Stimulated activated CD4-positive, alpha-beta T cell treated with anti-CD3 and anti-CD28 coated beads, Interleukin-1b, Interleukin-23, amount 100 ng/mL, for 24 hours (primary cell): ENCODE results near the gene LXN.
A peak's percentile ranks its signal among the peaks of the same experiment; 100 is the strongest.
"Not testable (repeated sequence)": the region's sequence is repeated elsewhere in the genome, so short reads cannot be mapped to it uniquely, and the experiment has no call there.

ENCODE experiments used
- DNase-seq, 4 experiments: peaks; one replicate each; pipeline ENCODE4 v3.0.0-alpha.2; 2020; ENCODE audit warnings: low read depth in 4 of 4, low spot score in 1 of 4

Gene LXN, protein sequence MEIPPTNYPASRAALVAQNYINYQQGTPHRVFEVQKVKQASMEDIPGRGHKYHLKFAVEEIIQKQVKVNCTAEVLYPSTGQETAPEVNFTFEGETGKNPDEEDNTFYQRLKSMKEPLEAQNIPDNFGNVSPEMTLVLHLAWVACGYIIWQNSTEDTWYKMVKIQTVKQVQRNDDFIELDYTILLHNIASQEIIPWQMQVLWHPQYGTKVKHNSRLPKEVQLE

DNA sequence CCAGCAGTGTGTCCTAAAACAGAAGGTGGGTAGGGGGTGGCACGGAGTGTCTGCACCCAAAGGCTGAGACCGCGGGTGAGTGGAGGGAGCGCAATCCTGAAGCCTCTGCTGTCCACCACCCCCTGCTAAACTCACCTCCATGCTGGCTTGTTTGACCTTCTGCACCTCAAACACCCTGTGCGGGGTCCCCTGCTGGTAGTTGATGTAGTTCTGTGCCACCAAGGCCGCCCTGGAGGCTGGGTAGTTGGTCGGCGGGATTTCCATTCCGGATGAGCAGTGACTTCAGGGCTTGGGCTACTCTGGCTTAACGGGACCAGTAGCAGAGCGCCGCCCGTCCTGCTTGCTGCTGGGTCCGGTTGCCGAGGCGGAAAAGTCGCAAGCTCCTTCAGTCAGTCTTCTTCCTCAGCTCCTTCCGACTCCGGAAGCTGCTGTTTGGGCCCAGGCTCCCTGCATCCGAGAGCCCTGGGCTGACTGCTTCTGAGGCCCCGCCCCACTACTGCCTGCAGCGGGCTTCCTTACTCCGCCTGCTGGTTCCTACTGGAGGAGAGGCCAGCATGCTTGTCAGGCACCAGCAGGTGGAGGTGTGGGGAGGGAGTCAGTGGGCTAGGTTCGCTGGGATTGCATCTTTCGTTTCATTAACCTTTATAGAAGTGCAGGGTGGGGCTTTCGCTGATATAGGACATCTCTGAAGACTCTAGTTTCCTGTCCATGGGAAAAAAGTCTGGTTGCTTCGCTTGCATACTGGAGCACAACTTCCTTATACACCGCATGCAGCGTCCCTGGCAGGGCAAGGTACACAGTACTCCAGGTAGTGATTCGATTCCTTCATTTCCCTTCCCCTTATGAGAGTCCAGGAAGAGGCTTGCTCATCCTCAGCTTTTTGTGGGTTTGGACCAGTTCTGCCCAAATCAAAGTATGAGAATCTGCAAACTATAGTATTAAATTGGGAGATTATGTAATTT is at the start of gene LXN:
Gene LXN, minus strand, starts transcription at position 434 of the 962 bp plus-strand sequence. Its CDS starts 170 bp downstream, at position 264.
- peak; percentile 29 to 77 (median 49) for DNase-seq

DNA sequence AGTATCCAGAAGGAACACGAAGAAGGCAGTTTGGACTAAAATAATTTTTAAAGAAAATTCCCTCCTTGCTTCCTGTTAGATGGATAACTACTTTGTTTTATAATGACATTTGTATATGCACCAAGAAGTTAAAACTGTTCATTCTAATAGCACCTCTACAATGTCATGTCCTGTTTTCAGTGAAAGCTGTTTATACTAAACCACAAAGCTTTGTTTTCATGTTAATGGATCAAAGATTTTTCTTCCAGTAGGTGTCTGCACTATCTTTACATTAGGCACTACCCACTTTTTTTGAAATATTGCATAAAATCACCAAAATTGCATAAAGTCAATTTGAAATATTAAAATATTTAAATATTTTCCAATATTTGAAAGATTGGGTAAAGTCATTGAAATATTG is 49.7 kb upstream of the LXN start:
- no peak for DNase-seq

- no peak for DNase-seq
These were observed 46.2 kb upstream of the LXN start for GRCh38 chr3:158718490-158719170.

- no peak for DNase-seq
These were observed 45.1 kb upstream of the LXN start for GRCh38 chr3:158717576-158717975.

DNA sequence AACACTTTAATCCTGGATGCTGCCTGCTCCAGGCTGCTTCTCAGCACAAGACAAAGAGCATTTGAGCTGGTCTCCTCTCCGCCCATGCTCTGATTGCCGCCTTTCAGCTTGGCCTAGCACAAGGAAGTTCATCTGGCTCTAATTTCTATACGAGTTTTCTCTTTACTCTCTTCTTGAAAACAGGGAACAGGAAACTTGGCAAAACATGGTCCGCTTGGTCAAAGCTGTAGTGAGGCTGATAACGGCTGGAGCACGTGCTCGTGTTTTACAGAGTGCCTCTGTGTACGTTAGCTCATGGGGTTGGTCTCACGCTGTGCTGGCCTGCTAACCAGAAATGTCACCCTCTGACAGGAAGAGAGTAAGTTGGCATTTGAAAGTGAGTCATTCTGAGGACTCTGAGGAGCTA is 40.6 kb upstream of the LXN start:
- no peak for DNase-seq

- DNase-seq = no peak
These were observed 40.0 kb upstream of the LXN start for GRCh38 chr3:158712443-158712842.

- DNase-seq = no peak
These were observed 39.4 kb upstream of the LXN start for GRCh38 chr3:158711886-158712285.

- DNase-seq = no peak
These were observed 38.2 kb upstream of the LXN start for GRCh38 chr3:158710601-158711000.

GRCh38 chr3:158709666-158710083 is 37.2 kb upstream of the LXN start:
- no peak for DNase-seq

- no peak for DNase-seq
These were observed 31.1 kb upstream of the LXN start for GRCh38 chr3:158703566-158703965.

GRCh38 chr3:158702815-158703481 is 30.5 kb upstream of the LXN start:
- no peak for DNase-seq

GRCh38 chr3:158701420-158702065 is 29.1 kb upstream of the LXN start:
- no peak for DNase-seq

- no peak for DNase-seq
These were observed 28.1 kb upstream of the LXN start for GRCh38 chr3:158700559-158700958.

DNA sequence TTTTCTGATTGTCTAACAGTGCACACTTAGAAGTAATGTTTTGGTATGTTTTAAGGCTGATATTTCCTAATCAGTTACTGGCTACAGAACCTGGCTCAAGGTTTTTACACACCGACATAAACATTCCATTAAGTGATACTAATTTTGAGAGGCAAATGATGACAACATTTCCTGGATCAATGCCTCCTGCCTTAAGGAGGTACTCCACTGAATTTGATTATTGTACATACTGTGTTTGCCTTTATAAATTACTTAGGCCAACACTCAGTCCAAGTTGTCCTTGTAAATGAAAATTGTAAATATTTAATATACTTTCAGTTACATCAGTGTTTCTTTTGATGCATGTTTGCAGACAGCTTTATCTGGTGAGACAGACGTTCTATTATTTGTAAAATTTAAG is 24.2 kb upstream of the LXN start:
- no peak for DNase-seq

DNA sequence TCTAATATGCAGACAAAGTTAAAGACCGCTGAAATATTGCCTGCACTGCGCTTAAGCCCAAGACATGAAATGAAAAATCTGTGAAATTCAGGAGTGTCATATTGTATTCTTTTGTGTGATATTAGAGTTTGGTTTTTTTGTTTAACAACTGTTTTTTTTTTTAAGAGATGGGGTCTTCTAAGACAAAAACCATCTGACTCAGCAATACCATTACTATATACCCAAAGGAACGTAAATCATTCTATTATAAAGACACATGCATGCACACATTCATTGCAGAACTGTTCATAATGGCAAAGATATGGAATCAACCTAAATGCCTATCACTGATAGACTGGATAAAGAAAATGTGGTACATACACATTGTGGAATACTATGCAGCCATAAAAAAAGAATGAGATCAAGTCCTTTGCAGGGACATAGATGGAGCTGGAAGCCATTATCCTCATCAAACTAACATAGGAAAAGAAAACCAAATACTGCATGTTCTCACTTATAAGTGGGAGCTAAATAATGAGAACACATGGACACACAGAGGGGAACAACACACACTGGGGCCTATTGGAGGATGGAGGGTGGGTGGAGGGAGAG is 21.5 kb upstream of the LXN start:
- DNase-seq = not testable (repeated sequence)

DNA sequence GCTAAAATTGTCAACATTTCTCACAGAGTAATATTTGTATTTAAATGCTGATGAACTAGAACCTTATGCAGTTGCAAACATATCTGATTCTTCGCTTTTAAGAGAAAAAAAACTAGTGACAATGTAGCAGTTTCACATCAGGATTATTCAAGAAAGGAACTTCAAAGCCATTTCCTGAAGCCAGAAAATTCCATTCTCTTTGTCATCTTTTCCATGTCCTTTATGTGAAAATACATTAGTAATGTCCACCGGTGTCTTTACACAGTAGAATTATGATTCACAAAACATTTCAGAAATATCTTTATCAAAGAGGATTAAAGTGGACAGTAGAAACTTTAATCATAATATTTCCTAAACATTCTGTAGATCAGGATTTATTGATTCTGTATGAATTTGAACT is 12.7 kb upstream of the LXN start:
- no peak for DNase-seq

DNA sequence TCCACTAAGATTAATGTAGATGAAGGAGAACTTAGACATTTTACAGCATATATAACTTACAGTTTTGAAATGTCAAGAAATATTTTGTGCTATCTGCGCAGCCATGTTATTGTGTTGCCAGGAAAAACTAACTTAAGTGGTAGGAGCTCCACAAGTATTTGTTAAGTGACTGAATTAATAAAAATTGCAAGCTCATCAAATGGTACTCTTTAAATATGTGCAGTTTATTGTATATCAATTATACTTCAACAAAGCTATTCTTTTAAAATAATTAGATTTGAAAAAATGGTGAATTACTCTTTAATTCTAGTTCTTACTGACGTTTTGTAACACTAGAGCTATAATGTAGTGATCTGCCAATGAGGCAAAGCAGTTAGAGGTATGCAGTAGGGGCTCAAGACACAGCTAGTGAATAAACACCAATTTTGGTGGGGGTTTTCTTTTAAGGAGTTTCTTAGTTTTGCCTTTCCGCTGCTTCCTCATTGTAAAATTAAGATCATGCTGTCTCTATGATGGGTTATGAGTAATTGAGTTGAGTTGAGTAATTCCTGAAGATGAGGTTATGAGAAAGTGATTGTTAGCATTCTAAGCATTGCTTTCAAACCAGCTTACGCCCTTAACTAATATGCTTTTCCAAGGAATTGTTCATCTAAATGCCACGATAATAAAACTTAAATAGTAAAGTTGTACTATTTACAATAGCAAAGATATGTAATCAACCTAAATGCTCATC is 10.9 kb upstream of the LXN start:
- DNase-seq = no peak

DNA sequence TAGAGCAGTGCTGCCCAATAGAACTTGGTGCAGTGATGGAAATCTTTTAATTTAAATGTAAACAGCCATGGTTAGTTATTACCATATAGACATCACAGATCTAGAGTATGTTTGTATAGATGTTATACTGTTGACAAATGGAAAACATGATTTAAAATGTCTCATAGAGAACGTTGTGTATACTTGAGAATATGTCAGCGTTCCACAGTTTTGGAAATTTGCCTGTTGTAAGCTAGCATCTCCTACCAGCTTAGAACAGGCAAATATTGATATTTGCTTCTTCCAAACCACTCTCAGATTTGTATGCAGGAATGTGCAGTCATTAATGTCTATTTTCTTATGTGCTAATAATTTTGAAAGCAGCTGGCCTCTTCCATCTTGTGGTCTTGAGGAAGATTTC is 8.4 kb upstream of the LXN start:
- no peak for DNase-seq

DNA sequence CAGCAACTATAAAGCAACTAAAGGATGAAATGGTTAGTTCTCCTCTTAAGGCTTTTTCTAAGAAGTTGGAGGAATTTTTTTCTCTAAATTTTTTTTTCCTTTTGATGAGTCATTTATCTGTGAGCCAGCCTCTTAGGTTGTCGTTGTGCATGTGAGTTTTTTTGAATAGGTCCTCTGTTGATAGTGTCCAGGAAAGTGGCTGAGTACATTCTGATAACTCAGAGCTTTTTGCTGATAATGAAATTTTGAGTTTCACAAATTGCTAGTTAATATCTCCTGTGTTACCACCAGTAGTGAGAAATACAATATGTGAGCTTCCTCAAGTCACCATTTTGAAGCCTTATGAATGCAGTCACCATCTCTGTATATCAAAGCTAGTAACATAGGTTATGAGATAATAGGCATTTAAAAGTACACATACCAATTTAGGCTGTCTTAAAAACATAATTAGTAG is 7.1 kb upstream of the LXN start:
- DNase-seq = no peak

DNA sequence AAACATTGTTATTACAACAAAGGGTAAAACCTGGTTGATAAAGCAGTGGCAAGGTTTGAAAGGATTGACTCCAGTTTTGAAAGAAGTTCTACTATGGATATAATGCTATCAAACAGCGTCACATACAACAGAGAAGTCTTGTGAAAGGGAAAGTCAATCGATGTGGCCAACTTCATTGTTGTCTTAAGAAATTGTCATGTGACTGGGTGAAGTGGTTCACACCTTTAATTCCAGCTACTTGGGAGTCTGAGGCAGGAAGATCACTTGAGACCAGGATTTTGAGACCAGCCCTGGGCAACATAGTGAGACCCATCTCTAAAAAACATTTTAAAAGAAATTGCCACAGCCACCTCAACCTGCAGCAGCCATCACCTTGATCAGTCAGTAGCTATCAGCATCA is 6.2 kb upstream of the LXN start:
- DNase-seq = no peak
